HG03469 (cell line): ENCODE data around the gene PALD1.
"Not testable (repeated sequence)": the region's sequence is repeated elsewhere in the genome, so short reads cannot be mapped to it uniquely, and the experiment has no call there.

Experiments used
- ATAC-seq: cut with Tn5 transposase; IDR thresholded peaks from one replicate; pipeline ENCODE4 v1.9.1; 2021; ENCODE audit warnings: mild to moderate bottlenecking, moderate library complexity, moderate number of reproducible peaks; ENCODE audit not compliant: unreplicated experiment

Gene PALD1

DNA sequence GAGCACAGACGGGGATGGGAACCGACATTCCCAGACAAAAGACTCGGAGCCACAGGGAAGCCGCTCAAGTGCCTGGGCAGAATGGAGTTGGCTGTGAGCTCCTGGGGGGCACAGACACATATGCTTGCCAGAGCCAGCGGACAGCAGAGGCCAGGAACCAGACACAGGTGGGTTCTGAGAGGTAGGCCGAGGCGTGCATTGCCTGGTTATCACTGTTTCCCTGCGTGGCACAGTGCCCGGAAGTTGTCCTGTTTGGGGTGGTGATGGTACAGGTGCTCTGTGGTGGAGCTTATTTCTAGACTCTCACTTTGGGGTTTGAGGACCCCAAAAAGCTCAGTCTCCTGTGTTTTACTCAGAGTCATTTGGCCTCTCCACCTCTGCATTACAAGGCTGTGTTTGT is 2.5 kb downstream of the PALD1 start:
- no peak for ATAC-seq

DNA sequence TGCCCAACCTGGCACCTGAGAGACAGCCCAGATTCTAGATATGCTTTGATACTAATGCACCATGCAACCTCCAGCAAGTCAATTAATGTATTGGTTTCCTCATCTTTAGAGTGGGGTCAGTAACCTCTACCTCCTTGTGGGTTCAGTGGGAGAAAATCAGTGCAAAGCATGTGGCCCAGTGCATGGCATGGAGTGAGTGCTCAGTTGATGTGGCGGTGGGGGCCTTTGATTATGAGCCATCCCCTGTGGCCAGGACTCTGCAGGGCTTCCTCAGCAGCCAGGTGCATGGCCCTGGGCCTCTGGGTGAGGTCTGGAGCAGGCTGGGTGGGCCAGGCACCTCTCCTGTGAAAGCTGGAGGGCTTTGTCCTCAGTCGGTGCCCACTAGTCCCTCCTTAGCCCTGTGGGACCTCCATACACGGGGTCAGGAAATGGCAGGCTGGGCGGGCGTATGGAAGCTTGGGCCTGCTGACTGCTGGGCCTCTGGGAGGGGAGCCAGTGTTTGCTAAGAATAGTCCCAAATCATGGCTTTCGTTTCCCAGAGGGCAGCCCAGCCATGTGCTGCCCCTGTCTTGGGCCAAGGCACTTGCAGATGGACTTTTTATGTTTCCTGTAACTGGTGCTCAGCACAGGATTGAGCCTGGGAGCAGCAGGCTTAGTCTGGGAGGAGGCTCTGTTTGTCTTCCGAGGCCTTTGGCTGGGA is 3.4 kb downstream of the PALD1 start:
- no peak for ATAC-seq

DNA sequence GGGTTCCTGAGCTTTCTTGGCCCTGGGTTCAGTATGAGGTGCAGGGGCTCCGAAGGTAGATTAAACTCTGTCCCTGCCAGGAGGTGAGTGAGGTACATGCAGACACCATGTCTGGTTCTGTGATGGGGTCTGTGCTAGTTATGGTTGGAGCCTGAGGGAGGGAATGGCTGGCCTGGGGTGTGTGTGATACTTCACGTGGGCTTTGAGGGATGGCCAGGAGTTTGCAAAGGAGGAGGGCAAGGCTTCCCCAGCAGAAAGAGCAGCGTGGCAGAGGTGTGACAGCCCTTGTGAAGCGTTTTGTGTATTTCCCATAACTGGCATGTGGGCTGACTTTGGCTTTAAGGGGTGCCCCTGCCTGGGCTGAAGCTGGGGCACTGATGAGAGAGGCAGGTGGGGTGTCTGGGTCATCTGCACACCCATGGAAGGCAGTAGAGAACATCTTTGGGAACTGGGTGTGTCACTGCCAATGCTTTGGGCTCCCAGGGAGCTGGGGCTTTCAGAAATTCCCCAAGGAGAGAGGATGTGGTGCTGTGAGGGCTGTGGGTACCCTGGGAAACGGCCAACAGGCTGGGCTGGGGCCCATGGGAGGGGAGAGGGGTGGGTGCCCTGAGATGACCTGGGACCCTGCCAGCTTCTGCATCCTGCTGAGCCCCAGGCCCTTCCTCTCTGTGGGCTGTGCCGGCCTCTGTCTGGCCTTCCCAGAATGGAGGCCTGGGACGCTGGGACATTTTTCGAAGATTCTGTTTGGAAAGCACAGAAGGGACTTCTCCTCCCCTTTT is 4.6 kb downstream of the PALD1 start:
- ATAC-seq = no peak

DNA sequence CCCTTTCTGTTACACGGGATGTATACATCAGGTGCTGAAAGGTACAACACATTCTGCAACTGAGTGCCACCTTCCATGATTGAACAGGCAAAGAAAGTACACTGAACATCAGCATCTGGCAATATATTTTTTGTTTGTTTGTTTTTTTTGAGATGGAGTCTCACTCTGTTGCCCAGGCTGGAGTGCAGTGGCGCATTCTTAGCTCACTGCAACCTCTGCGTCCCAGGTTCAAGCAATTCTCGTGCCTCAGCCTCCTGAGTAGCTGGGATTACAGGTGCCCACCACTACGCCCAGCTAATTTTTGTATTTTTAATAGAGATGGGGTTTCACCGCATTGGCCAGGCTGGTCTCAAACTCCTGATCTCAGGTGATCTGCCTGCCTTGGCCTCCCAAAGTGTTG is 5.3 kb downstream of the PALD1 start:
- ATAC-seq = not testable (repeated sequence)

DNA sequence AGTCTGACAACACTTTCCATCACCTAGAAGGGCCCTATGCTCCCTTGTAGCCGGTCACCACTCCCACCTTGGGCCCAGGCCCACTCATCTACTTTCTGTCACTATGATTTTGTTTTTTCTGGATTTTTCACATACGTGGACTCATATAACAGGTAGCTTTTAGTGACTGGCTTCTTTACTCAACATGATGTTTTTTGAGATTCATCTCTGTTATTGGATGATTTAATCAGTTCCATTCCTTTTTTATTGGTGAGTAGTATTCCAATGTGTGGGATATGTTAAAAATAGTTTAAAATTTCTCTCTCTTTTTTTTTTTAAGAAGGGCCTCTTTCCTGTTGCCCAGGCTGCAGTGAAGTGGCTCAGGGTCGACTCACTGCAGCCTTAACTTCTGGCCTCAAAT is 9.3 kb downstream of the PALD1 start:
- no peak for ATAC-seq

DNA sequence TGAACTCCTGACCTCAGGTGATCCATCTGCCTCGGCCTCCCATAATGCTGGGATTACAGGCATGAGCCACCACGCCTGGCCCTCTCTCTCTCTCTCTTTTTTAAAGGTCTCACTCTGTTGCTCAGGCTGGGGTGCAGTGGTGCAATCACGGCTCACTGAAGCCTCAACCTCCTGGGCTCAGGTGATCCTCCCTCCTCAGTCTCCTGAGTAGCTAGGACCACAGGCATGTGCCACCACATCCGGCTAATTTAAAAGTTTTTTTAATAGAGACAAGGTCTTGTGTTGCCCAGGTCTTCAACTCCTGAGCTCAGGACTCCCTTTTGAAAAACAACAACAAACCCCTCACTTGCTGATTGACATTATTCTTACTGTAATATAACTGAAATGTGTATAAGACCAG is 11.6 kb downstream of the PALD1 start:
- no peak for ATAC-seq

DNA sequence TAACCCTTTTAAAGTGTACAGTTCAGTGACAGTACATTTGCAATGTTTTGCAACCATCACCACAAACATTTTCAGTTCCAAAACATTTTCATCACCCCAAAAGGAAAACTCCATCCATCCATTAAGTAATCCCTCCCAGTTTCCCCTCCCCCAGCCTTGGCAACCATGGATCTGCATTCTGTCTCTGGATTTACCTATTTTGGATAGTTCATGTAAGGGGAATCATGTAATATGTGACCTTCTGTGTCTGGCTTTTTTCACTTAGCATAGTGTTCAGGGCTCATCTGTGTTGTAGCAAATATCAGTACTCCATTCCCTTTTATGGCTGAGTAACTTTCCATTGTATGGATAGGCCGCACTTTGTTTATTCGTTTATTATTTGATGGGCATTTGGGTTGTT is 13.0 kb downstream of the PALD1 start:
- no peak for ATAC-seq

DNA sequence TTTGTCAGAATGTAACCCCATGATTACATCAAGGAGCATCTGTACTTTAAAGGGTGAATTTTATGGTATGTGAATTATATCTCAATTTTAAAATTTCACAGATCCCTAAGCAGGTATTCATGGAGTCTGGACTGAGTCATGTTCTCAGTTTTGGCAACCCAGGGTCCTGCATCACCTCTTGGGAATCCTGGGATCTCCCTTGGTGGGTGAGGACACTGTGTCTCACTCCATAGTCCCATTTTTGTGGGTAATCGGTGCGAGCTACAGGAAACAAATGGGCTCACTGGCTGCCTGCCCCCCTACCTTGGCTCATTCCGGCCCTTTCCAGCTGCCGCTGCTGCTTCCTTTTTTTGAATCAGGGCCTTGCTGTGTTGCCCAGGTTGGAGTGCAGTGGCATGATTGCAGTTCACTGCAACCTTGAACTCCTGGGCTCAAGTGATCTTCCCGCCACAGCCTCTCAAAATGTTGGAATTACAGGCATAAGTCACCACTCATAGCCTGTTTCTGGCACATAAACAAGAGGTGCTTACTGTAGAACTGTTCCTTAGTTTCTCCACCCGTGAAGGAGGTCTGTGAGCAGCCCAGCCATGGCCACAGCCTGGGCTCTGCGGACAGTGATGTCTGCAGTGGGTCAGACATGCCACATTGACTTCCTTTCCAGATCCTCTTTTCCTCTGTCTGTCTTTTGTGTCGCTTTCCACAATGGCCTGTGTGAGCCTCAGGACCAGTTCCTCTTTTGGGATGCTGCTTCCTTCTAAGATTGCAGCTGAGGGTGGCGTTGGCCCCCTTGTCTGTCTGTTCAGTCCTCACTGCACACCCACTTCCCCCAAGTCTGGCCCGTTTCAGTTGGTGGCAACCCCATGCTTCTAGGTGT is 14.5 kb downstream of the PALD1 start:
- no peak for ATAC-seq

DNA sequence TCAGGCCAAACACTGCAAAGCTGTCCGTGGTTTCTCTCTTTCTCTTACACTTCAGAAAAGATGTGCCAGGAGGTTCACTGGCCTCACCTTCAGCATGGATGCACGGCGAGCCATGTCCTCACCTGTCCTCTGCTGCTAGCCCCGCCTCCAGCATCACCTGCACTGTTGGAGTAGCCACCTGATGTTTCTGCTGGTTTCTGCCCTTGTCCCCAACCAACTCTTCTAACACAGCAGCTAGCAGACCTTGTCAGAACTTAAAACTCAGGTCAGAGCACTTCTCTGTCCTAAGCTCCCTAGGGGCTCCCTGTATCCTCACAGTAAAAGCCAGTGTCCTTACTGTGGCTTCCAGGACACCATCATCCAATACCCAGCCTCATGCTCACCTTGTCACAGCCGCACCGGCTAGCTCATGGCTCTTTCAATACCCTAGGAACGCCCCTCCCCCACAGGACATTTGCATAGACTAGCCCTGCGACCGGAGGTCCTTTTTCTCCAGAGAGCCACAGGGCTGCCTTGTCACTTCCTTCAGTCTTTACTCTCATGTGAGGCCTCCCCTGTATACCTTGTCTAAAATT is 15.2 kb downstream of the PALD1 start:
- no peak for ATAC-seq

DNA sequence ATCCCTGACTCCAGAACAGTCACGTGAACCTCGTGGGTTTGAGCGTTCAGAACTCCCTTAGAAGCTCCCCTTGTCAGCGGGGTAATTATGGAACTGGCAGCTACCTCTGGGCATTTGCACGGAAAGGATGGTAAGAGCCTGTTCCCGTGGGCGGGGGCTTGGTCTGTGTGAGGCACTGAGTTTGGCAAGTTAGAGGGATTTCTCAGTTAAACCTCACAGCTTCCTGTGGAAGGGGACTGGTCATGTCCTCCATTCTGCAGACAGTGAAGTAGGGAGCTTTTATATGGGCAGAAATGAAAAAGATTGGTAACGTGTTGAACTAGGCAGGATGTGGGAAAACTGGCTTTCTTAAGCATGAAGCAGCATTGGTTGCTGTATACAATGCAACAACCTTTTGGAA is 16.0 kb downstream of the PALD1 start:
- no peak for ATAC-seq

DNA sequence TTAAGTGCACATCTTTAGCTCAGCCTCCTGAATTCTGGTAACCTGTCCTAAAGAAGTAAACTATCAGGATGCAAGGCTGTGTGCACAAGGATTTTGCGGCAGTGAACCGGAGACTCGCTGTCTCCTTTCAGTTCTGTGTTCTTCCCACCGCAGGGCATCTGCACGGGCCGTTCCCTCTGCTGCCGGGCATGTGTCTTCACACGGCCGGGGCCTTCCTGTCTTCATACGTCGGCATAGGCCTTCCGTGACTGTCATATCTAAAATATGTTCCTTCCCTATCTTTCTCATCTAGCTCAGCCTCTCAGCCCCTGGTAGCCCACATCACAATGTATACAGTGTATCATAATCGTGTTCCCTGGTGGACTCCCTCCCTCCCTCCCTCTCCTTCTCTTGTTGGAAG is 16.4 kb downstream of the PALD1 start:
- ATAC-seq = no peak

DNA sequence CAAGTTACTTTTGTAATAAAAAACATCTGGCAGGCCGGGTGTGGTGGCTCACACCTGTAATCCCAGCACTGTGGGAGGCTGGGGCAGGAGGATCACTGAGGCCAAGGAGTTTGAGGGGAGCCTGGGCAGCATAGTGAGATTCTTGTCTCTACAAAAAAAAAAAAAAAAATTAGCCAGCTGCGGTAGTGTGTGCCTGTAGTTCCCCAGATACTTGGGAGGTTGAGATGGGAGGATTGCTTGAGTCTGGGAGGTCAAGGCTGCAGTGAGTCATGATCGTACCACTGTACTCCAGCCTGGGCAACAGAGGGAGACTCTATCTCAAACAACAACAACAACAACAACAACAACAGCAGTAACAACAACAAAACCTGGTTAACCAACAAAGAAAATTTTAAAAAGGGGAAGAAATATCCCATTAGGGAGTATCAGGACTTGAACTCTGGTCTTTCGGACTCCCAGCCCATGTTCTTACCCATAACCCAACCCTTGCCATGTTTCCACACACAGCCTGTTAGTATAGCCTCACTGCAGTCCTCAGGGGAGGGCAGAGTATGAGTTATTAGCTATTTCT is 17.2 kb downstream of the PALD1 start:
- ATAC-seq = no peak

DNA sequence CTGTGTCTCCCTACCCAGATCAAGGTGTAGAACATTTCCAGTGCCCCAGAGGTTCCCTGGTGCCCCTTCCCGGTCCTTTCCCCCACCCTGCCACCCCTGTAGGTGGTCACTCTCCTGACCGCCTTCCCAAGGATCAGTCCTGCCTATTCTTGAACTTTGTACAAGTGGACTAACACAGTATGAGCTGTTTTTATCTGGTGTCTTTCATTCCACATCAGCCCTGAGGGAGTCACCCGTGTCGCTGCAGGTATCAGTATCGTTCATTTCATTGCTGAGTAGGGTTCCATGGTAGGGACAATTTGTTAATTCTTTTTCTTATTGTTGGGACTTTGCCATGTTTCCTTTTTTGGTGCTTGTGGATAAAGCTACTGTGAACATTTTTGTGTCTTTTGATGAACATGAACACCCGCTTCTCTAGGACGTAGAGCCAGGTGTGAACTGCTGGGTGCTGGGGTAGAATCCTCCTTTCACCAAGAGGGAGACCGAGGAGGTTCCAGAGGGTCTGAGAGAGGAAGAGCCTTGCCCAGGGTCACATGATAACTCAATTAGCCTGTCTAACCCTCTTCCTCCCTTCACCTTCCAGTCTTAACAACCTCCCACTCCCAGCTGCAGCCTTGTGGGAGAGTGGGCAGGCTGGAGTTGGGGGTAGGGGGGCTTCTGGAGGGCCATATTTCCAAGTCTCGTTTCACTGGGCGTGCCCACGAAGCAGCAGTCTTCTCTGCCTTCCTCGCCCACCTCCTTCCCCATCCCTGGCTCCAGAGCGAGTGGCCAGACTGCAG is 18.0 kb downstream of the PALD1 start:
- ATAC-seq = no peak

DNA sequence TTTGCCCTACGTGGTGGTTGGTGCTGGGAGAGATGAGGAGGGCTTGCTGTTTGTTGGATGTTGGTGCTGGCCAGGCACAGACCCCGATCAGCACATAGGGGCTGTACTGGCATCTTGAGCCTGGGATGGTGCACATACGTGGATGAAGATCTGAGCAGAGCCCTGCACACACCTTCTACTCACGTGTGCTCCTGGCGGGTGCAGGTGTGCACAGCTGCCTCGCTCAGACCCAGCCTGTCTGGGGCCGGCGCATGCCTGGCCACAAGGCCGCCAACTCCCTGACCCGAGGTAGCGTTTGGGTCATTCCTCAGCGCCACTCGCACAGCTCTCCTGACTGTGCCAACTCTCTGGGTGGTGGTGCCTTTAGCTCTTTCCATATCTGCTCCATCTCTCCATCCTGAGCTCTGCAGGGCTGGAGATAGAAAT is 18.6 kb downstream of the PALD1 start:
- no peak for ATAC-seq

DNA sequence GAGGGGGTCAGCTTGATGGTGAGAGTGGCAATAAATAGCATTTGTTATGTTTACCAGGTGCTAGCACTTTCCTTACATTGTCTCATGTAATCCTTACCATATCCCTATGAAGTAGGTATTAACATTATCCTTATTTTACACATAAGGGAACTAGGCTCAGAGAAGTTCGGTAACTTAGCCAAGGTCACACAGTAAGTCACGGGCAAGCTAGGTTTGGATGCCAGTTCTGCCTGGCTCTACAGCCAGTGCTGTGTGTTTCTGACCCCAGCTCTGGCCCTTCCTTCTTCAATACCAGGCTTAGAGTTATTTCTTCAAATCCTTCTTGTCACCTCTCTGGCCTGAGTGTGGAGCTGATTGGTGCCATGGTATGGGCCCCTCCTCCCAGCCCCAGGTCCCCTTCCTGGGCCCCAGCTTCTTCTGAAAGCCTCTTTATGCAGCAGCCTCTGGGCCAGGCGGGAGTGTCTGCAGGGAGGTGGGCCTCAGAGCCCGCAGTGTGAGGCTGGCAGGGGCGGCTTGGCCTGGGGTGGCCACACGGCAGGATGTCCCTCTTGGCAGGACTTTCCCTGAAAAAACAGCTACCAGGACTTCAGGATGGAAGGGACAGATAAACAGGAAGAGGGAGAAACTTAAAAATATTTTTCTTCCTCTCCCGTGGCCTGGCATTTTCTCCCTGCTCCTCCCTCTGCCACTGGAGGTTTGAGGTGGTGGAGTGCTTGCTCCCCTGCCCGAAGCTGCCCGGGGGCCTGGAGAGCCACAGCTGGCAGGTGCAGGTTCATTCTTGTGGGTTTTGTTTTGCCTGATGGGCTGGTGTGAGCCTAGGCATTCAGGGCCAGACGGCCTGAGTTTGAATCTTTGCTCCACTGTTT is 20.6 kb downstream of the PALD1 start:
- no peak for ATAC-seq

DNA sequence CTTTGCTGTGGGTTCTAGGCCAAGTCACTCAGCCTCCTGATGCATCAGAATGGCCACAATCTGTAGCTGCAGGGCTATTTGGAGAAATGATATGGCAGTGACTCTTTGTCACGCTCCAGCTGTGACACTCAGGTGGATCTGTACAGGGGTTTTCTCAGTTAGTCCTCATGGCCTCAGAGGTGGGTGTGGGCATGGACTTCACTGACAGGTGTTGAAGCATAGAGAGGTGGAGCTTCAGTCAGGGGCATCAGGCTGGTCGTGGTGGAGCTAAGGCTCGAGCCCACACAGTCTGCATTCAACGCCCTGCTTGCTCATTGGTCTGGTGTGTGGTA is 21.2 kb downstream of the PALD1 start:
- no peak for ATAC-seq

DNA sequence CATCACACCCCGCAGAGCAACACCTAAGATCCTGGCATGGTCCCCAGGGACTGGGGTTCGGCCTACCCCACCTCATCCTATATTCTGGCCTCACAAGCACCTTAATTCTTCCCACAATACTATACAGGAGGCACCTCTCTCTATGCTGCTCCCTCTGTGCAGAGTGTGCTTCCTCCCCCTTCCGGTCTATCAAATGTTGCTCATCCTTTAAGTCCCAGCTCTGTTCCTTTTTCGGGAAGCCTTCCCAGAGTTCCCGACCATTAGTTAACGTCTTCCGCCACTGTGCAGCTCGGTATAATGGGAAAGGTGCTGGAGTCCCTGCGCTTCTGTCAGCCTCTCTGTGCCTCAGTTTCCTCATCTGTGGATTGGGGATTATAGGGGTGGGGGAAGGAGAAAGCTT is 21.8 kb downstream of the PALD1 start:
- ATAC-seq = no peak

DNA sequence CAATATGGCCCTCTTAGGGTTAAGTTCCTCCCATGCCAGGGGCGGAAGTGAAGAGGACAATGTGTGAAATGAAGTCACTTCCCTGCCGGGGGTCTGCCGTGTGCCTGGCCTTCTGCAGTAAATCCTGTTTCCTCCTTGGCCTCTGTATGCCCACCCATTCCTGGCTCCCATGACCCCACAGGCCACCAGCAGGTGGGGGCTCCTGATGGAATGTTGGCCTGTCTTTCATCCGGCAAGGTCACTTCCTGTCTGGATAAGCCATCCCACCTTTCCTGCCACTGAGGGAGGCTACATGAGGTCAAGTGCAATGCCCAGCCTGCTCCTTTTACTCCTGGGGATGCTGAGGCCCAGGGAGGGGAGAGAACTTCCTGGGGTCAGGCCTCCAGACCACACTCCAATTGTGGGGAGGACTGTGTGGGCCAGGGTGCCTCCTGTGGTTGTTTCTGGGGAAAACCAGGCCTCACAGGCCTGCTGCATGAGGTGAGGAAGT is 22.3 kb downstream of the PALD1 start:
- ATAC-seq = no peak

DNA sequence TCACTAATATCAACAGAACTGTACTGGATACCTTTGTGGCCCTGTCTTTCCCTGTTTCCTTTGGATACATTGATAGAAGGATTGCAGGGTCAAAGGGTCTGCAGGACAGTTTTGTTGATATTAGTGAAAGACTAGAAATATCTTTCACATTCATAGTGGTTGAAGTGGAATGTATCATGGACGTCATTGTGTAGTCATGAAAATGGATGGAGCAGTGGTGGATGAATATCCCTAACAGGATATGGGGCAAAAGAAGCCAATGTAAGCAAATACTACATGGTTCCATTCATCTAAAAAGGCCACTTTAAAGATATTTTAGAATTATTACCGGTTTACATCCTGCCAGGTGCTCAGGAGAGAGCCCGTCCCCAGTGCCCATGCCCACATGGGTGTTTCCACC is 23.8 kb downstream of the PALD1 start:
- ATAC-seq = no peak
